ENCODE measurements around the gene OR51B2.
"Not testable (repeated sequence)": the region's sequence is repeated elsewhere in the genome, so short reads cannot be mapped to it uniquely, and the experiment has no call there.

The OR51B2 gene

DNA sequence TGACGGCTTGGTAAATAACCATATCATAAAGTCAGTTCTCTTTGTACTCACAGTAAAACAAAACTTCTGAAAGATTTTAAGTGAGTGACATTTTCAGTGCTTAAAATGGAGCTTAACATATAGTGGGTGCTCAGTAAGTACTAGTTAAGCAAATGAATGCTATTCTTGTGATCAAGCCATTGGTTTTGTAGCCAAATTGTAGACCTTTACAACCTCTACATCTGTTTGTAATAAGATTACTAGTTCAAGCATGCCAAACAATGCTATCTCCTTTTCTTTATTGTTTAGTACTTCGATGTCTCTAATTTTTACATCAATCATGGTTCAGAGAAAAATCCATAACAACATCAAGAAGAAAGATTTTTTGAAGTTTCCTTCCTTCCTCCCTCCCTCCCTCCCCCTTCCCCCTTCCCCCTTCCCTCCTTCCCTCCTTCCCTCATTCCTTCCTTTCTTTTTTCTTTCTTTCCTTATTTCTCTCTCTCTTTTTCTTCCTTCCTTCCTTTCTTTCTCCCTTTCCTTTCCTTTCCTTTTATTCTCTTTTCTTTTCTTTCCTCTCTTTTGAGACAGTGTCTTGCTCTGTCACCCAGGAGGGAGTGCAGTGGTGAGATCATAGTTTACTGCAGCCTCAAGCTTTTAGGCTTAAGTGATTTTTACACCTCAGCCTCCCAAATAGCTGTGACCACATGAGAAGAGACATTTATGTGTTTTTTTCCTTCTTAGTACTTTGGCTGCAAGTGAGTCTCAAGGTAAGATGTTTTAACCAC, 16.7 kb downstream of the OR51B2 start:
- DNase-seq, result no peak

DNA sequence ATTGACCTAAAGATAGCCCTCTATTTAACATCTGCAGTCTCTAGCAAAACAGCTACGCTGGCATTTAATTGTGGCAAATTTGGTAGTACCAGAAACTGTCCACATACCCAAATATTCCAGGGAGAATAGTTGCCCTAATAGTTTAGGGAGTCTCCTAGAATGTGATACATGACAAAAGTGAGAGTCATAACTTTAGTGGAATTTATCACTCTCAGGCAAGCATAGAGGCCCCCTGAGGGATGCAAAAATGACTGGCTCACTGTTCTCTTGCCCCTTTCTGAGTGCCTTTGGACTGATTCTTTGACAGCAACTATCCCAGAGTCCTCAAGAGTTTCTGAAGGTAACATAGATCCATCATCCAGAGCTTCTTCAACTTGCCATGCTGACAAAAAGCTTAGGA, 20.1 kb downstream of the OR51B2 start:
- no peak for DNase-seq

DNA sequence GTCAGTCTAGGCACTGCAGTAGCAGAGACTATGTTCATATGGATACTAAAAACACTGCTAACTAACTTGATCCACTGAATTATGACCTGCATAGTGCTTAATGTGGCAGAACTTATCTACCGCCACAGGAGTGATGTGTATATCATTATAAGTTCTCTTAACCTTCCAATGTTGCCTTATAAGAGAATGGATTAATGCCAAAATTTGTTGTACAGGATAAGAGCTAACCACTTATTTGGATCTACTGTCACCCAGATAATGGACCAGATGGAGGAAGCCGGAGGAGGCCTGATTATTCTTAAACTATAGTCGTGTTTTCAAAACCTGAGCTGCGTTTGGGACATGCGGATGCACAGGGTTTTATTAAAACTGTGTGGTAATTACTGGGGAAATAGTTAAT, 20.5 kb downstream of the OR51B2 start:
- no peak for DNase-seq

DNA sequence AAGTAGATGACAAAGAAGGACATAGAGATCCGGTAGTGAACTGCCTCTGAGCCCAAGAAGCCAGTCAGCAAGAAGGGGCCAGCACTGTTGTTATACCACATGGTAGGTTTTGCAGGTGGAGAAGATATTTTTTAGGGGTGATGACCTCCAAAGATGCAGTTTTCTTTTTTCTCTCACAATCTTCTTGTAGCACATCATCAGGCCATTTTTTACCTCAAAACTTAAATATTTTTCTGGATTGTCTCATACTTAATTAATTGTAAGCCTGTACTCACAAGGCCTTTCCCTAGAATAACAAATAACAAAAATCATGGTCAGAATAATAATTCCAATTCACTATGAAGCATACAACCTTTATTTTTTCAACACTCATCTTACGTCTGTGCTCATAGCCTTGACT, 22.3 kb downstream of the OR51B2 start, which contains the start of gene OR51B4:
OR51B4 (minus strand) TSS at position 101 of the 400 bp plus-strand sequence; CDS start at position 101, 0 bp downstream.
- no peak for DNase-seq

DNA sequence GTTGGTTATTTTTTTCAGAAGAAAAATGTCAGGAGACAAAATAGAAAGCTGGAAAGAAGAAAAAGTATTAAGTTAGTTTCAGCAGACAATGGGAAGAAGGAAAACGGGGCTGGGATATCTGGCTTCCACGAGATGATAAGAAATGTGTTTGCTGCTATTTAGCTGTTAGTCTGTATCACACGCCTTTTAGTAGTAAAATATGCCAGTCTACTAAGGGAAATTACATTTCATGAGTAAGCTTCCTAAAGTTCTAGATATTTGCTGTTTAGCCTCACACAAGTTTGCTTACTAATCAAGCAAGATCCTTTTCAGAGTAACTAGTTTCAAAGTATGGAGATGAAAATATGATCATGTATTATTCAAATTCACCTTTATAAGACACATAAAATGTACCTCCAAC, 23.8 kb downstream of the OR51B2 start:
- DNase-seq, result no peak

DNA sequence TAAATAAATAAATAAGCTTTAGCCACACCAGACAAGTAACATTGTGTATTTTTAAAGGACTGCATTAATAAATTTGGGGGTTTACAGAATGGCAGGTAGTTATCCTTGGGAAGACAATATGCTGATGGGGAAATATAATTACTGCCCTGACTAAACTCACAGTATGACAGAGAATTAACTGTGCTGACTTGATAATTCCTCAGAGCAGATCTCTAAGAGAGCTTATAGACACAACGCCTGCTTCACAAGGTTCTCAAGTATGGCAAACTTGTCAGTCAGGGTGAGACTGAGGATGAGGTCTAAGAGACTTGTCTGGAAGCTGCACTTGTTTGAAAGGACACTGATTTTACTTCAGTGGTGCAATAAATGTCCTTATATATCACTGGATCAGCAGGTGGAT, 25.6 kb downstream of the OR51B2 start:
- DNase-seq, result no peak

DNA sequence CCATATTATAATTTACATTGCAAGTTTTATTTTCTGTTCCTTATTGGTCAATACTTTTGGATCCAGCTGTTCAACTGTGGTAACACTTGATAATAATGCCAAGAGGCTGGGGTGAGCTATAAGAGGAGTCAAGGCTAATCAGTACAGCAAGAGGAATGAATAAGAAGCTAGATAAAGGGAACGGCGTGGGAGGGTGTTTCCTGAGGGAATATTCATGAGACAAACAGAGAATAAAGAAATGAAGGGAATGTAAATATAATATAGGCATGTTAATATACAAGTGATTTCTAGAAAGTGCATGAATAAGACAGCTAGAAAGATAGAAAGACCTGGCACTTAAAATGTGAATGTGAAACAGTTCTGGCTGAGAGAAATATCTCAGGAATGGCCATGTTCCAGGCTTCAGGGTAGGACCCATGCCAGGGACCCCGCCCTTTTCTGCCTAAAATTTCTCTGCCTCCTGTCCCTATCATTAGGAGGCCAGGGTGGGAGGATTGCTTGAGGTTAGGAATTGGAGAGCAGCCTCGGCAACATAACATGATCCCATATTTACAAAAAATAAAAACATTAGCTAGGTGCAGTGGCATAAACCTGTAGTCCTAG, 26.3 kb downstream of the OR51B2 start:
- no peak for DNase-seq

DNA sequence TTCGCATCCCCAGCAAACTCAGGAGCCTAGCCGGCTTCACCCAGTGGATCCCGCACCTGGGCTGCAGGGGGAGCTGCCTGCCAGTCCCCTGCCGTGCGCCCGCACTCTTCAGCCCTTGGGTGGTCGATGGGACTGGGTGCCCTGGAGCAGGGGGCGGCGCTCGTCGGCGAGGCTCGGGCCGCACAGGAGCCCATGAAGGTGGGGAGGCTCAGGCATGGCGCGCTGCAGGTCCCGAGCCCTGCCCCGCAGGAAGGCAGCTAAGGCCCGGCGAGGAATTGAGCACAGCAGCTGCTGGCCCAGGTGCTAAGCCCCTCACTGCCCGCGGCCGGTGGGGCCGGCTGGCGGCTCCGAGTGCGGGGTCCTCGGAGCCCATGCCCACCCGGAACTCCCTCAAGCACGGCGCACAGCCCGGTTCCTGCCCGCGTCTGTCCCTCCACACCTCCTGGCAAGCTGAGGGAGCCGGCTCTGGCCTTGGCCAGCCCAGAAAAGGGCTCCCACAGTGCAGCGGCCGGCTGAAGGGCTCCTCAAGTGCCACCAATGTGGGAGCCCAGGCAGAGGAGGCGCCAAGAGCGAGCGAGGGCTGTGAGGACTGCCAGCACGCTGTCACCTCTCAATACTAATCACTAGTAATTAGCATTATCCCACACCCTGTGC, 29.6 kb downstream of the OR51B2 start:
- DNase-seq, result not testable (repeated sequence)

DNA sequence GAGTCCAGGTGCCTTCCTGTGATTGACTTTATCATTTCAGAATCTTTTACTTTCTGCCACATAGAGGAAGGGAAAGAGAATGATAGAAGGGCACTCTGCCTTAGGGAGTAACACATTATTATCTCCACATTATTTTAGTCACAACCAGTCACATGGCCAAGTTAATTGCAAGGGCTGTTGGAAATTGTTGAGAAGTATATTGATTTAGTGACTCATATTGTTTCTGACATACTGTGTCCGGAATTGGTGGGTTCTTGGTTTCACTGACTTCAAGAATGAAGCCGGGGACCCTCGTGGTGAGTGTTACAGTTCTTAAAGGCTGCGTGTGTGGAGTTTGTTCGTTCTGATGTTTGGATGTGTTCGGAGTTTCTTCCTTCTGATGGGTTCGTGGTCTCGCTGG, 31.1 kb downstream of the OR51B2 start:
- no peak for DNase-seq

DNA sequence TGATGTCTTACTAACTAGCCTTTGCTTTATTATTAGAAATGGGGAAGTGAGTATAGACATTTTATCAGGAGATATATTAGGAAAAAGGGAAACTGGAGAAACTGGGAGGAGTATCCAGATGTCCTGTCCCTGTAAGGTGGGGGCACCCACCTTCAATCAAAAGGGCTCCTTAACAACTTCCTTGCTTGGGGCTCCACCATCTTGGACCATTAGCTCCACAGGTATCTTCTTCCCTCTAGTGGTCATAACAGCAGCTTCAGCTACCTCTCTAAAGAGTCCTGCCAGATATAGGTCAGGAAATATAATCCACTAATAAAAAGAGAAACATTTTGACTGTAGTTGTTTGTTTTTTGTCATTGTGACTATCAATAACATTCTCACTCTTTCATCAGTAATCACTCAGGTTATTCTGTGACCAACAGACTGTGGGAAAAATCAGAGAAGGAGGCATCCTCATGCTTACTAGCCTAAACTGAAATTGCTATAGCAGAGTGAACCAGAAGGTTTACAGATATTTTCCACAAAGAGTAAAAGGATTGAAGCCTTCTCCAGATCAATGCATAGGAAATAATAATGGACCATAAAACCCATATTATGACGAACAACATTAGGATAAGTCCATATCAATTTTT, 32.8 kb downstream of the OR51B2 start:
- no peak for DNase-seq

DNA sequence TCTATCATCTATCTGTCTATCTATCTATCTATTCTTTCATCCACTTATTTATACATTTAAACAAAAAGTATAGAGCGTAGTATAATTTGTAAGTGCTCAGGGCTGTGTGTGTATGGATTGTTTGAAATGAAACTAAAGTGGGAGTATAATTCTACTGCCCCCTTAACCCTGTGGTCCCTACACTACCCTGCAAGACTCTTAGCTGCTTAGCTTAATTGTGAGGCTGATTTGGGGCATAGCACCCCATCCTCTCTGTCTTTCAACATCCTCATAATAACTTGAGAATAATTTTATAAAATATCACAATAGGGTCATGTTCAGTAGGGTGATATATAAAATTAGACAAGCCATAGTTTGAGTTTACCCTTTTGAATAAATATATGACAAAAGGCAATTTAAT, 34.0 kb downstream of the OR51B2 start:
- no peak for DNase-seq

DNA sequence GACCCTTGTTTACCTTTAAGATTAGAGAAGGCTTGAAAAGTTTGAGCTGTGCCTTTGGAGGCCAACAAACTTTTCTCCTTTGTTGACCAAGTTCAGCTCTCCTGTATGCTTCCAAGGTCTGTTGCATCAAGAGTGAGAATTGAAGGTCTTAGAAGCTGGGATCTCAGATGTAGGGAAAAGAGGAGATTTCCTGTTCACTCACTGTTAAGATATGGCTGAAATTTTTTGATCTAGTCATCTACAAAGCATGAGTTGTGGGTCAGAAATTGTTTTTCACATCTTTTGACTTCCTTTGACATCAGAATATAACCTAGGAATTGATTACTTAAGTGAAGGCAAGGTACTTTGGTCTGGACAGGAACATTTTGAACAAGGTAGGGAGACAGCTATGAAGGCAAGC, 34.4 kb downstream of the OR51B2 start:
- DNase-seq, result no peak

DNA sequence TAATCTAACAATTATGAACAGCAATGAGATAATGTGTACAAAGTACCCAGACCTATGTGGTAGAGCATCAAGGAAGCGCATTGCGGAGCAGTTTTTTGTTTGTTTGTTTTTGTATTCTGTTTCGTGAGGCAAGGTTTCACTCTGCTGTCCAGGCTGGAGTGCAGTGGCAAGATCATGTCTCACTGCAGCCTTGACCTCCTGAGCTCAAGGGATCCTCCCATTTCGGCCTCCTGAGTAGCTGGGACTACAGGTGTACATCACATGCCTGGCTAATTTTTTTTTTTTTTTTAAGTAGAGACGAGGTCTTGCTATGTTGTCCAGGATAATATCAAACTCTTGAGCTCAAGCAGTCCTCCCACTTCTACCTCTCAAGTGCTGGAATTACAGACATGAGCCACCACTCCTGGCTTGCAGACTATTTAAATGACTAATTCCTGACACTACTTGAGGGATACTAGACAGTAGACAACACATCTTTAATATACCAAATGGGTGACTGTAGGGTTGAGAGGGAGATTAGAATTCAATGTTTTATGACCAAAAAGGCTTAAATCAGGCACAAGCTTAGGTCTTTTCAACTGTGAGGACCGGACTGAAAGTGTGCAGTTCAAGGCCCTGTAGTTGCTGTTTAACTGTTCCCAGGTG, 35.1 kb downstream of the OR51B2 start:
- no peak for DNase-seq

DNA sequence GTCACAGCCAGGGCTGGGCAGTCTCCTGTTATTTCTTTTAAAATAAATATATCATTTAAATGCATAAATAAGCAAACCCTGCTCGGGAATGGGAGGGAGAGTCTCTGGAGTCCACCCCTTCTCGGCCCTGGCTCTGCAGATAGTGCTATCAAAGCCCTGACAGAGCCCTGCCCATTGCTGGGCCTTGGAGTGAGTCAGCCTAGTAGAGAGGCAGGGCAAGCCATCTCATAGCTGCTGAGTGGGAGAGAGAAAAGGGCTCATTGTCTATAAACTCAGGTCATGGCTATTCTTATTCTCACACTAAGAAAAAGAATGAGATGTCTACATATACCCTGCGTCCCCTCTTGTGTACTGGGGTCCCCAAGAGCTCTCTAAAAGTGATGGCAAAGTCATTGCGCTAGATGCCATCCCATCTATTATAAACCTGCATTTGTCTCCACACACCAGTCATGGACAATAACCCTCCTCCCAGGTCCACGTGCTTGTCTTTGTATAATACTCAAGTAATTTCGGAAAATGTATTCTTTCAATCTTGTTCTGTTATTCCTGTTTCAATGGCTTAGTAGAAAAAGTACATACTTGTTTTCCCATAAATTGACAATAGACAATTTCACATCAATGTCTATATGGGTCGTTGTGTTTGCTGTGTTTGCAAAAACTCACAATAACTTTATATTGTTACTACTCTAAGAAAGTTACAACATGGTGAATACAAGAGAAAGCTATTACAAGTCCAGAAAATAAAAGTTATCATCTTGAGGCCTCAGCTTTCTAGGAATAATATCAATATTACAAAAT, 35.8 kb downstream of the OR51B2 start:
- DNase-seq, result no peak

DNA sequence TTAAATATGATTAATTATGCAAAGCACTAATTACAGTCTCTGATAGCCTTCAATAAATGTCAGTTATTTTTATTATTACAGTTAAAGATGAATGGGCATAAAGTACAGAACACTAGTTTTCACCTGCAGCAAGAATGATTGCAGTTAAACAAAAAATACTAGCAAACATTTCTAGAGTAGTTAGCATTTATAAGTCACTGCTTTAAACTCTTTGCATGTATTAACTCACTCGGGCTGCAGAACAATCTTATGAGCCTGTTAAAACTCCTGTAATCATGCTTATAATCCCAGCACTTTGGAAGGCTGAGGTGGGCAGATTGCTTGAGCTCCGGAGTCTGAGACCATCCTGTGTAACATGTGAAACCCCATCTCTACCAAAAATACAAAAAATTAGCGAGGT, 37.2 kb downstream of the OR51B2 start:
- DNase-seq, result no peak

DNA sequence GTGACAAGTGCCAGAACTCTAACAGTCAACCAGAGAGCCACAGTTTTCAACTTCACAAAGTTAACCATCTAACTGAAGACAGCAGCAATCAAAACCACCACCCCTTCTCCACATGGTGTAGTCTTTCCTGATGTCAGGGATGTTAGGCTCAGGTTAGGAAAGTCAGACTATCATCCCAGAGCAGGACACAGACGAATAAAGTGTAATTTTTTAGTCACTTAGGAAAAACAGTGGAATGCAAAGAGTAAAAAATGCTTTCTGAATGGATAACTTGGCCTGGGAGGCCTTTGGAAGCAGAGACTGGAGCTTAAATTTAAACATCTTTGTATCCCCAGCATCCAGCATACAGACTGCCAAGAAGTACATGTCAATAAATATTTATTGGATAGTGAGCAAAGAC, 37.7 kb downstream of the OR51B2 start:
- no peak for DNase-seq

DNA sequence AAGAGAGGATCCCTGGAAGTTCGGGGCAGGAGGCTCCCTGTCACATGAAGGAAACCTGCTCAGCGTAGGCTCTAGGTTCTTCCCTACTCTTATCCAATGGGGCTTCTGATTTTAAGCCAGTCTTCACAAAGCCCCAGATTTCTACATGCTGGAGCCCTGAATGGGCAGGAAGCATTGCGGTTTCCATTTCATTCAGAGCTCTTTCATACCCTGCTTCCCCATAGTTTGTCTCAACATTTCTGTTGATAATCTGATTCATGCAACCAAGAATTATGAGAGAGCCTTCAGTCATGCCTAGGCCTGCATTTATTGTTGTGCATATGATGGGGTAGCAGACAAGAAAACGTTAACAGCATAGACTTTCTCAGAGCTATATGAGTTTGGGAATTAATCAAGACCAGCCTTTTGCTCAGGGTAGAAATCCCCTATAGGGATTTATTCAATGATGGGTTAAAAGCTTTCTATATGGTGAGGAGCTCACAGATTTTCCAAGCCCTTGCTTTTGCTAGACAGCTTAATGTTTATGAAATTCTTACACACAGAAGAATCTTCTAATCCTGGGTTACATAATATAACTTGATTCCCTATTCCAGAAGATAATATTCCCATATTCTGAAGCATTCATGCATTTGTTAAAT, 38.3 kb downstream of the OR51B2 start:
- no peak for DNase-seq

DNA sequence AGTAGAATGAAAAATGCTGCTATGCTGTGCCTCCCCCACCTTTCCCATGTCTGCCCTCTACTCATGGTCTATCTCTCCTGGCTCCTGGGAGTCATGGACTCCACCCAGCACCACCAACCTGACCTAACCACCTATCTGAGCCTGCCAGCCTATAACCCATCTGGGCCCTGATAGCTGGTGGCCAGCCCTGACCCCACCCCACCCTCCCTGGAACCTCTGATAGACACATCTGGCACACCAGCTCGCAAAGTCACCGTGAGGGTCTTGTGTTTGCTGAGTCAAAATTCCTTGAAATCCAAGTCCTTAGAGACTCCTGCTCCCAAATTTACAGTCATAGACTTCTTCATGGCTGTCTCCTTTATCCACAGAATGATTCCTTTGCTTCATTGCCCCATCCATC, 39.5 kb downstream of the OR51B2 start:
- no peak for DNase-seq

DNA sequence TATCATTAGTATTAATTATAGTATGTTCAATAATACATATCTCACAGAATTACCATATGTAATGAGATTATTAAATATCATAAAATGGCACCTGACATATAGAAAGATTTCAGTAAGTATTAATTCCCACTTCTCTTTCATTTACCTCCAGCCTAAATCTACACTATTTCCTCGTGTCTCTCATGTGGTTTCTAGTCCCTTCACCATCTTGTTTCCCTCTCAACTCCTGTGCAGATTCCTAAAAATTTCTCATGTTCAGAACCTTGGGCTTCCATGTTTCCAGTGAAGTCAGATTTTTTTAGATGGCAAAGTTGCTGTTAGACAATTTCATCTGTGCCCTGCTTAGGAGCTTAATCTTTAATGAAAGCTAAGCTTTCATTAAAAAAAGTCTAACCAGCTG, 40.2 kb downstream of the OR51B2 start:
- DNase-seq, result no peak

DNA sequence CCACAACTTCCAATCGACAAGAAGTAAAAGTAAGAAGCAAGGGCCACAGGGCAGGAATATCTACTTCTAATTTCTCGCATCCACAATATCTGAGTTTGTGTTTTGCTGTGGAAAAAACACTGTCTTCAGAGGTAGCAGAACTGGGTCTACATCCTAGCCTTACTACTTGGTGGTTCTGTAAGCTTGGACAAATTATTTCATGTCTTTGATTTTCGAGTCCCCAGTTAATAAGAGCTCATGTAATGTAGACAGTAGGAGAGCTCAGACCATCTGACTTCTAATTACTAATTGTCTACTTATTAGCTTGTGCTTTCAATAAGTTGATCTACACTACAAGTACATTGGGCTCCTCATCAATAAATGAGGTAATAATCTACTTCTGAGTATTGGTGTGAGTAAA, 41.0 kb downstream of the OR51B2 start:
- DNase-seq, result no peak

DNA sequence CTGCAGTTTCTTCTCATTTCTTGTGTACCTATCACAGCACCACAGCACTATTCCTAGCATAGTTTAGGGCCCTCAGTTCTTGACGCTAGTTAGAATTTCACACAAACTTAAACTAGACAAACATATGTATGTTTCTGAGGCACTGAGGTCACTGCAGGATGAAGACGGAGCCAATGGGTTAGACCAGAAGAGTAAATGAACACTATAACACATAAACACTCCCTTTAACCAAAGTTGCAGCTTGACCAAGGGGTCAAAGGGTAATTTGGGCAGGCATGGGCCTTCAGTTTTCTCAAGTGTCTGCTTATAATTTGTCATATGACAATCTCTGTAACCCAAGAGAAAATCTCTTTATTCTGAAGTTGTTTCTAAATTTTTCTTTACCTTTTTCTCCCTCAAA, 41.5 kb downstream of the OR51B2 start:
- DNase-seq, result no peak

DNA sequence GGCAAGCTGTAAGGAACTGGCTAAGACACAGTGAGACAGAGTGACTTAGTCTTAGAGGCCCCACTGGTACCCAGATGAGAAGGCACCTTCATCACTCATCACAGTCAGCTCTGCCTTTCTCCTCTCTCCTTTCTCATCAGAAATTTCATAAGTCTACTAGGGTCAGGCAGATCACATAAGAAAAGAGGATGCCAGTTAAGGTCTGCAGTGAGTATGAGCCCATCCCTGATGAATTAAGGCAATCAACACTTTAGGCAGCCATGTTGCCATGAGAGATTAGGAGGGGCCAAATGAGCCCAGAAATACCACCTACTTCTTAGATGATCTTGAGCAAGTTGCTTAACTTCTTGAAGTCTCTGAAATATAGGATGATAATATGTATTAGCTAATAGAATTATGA, 42.5 kb downstream of the OR51B2 start:
- no peak for DNase-seq
